ENCODE data around the gene MAST3.

The MAST3 gene

DNA sequence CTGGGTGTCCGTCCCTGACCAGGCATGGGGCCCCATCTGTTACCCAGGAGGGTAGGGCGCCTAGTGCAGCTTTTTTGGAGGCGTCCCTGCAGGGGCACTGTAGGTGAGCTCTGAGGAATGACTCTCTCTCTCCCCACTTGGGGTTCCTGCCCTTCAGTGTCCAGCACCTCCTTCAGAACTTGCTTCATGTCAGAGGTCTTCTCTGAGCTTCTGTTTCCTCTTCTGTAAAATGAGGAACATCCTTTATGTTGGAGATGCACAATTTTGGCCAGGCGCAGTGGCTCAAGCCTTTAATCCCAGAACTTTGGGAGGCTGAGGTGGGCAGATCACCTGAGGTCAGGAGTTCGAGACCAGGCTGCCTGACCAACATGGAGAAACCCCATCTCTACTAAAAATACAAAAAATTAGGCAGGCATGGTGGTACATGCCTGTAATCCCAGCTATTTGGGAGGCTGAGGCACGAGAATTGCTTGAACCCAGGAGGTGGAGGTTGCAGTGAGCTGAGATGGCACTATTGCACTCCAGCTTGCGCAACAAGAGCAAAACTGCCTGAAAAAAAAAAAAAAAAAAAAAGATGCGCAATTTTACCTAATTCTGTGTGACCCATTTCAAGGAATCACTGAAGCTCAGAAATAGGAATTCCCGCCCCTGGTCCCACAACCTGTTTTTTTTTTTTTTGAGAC, 40.2 kb downstream of the MAST3 start:
- H3K4me3 ChIP-seq (ENCODE audit: low read depth, low read length): no peak overlapping the region
- ChIA-PET CTCF (interaction anchor here (0.6 to 1.3 kb wide), 4 partner anchors 10 to 25 kb away, joined by 3 to 5 read pairs (median 4); partner anchors contain the start of gene PIK3R2), POLR2A (interaction anchor here (0.6 to 0.7 kb wide), 2 partner anchors 15 to 57 kb away, joined by 3 read pairs; no protein-coding TSS in a partner anchor)
- no peak for TF ChIP-seq ZNF792 (tag by site-specific recombination; IDR thresholded peaks at IDR 0.05)
- TF ChIP-seq, protein P1, sequence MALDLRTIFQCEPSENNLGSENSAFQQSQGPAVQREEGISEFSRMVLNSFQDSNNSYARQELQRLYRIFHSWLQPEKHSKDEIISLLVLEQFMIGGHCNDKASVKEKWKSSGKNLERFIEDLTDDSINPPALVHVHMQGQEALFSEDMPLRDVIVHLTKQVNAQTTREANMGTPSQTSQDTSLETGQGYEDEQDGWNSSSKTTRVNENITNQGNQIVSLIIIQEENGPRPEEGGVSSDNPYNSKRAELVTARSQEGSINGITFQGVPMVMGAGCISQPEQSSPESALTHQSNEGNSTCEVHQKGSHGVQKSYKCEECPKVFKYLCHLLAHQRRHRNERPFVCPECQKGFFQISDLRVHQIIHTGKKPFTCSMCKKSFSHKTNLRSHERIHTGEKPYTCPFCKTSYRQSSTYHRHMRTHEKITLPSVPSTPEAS (tag by site-specific recombination; IDR thresholded peaks at IDR 0.05): no peak
- TF ChIP-seq ZIC2 (tag by site-specific recombination; IDR thresholded peaks at IDR 0.05): no peak
- no peak for TF ChIP-seq ZNF416 (tag by site-specific recombination; IDR thresholded peaks at IDR 0.05)
- no peaks in the 10 kb centered on the region for H3K4me1 ChIP-seq (ENCODE audit: control insufficient read depth, insufficient read depth, low read length)
- H3K36me3 ChIP-seq (ENCODE audit: control insufficient read depth in 2 of 2, insufficient read depth in 1 of 2, low read length in 2 of 2): peaks cover 0 to 29% of the 10 kb centered on the region in 2 experiments; a peak in 2 of 3 replicates
- H3K27ac ChIP-seq (ENCODE audit: extremely low read depth, low read depth, low read length): no peak overlapping the region
- no peaks in the 10 kb centered on the region for H3K9me3 ChIP-seq (ENCODE audit: control insufficient read depth, insufficient read depth, low read depth, low read length)

DNA sequence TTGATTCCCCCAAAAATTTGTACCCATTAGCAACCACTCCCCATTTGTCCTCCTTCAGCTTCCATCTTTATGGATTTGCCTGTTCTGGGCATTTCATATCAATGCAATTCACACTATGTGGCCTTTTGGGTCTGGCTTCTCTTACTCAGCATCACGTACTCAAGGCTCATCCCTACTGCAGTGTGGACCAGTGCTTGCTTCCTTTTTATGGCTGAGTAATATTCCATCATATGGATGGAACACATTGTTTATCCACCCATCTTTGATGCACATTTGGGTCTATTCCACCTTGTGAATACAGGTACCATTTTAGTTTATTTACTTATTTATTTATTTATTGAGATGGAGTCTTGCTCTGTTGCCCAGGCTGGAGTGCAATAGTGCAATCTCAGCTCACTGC, 42.9 kb downstream of the MAST3 start:
- no peak for TF ChIP-seq ZNF792 (tag by site-specific recombination; IDR thresholded peaks at IDR 0.05)
- TF ChIP-seq ZNF146 (tag by site-specific recombination; IDR thresholded peaks at IDR 0.05): peak; percentile 88
- TF ChIP-seq, protein P2, sequence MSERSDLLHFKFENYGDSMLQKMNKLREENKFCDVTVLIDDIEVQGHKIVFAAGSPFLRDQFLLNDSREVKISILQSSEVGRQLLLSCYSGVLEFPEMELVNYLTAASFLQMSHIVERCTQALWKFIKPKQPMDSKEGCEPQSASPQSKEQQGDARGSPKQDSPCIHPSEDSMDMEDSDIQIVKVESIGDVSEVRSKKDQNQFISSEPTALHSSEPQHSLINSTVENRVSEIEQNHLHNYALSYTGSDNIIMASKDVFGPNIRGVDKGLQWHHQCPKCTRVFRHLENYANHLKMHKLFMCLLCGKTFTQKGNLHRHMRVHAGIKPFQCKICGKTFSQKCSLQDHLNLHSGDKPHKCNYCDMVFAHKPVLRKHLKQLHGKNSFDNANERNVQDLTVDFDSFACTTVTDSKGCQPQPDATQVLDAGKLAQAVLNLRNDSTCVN (tag by site-specific recombination; optimal IDR thresholded peaks at IDR 0.05): no peak
- H3K27ac ChIP-seq (ENCODE audit: extremely low read depth, low read depth, low read length): no peak overlapping the region

DNA sequence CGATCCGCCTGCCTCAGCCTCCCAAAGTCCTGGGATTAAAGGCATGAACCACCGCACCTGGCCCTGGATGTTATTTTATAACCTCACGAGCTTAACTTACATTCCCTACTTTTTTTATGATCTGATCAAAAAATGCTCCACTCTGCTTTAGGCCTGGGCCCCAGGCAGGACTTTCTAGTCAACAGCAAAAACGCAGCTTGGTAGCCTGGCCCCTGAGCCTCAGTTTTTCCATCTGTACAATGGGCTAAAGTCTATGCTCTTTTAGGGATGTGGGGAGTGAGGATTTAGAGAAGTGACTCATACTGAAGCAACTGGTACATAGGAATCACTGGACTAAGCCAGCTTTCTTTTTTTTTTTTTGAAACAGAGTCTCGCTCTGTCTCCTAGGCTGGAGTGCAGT, 43.5 kb downstream of the MAST3 start:
- ChIA-PET CTCF (interaction anchor here (0.9 to 1.0 kb wide), 2 partner anchors 28 to 83 kb away, joined by 3 read pairs; no protein-coding TSS in a partner anchor), POLR2A (no interaction called here)
- Histone ChIP-seq H3K36me3 (ENCODE audit: control insufficient read depth in 2 of 2, insufficient read depth in 1 of 2, low read length in 2 of 2) (peaks cover 0 to 44% of the 10 kb centered on the region in 2 experiments; a peak in 2 of 3 replicates), H3K9me3 (ENCODE audit: control insufficient read depth, insufficient read depth, low read depth, low read length) (no peaks in the 10 kb centered on the region), H3K27ac (ENCODE audit: extremely low read depth, low read depth, low read length) (no peak overlapping the region), H3K4me1 (ENCODE audit: control insufficient read depth, insufficient read depth, low read length) (no peaks in the 10 kb centered on the region), H3K4me3 (ENCODE audit: low read depth, low read length) (no peak overlapping the region)
- TF ChIP-seq, protein P3, sequence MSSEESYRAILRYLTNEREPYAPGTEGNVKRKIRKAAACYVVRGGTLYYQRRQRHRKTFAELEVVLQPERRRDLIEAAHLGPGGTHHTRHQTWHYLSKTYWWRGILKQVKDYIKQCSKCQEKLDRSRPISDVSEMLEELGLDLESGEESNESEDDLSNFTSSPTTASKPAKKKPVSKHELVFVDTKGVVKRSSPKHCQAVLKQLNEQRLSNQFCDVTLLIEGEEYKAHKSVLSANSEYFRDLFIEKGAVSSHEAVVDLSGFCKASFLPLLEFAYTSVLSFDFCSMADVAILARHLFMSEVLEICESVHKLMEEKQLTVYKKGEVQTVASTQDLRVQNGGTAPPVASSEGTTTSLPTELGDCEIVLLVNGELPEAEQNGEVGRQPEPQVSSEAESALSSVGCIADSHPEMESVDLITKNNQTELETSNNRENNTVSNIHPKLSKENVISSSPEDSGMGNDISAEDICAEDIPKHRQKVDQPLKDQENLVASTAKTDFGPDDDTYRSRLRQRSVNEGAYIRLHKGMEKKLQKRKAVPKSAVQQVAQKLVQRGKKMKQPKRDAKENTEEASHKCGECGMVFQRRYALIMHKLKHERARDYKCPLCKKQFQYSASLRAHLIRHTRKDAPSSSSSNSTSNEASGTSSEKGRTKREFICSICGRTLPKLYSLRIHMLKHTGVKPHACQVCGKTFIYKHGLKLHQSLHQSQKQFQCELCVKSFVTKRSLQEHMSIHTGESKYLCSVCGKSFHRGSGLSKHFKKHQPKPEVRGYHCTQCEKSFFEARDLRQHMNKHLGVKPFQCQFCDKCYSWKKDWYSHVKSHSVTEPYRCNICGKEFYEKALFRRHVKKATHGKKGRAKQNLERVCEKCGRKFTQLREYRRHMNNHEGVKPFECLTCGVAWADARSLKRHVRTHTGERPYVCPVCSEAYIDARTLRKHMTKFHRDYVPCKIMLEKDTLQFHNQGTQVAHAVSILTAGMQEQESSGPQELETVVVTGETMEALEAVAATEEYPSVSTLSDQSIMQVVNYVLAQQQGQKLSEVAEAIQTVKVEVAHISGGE (tag by site-specific recombination; conservative IDR thresholded peaks at IDR 0.05; ENCODE audit: low read depth): no peak
- TF ChIP-seq ZNF266 (tag by site-specific recombination; IDR thresholded peaks at IDR 0.05; ENCODE audit: low read depth) (no peak), ZNF626 (tag by site-specific recombination; IDR thresholded peaks at IDR 0.05) (no peak), ZNF610 (tag by site-specific recombination; IDR thresholded peaks at IDR 0.05; ENCODE audit: borderline replicate concordance) (no peak), BCL11B (tag by site-specific recombination; IDR thresholded peaks at IDR 0.05; ENCODE audit: low read depth) (no peak), ZNF473 (tag by site-specific recombination; IDR thresholded peaks at IDR 0.05) (no peak), ZFP3 (tag by site-specific recombination; IDR thresholded peaks at IDR 0.05; ENCODE audit: low read depth) (no peak), ZNF23 (tag by site-specific recombination; IDR thresholded peaks at IDR 0.05; ENCODE audit: borderline replicate concordance) (no peak), ZNF311 (tag by site-specific recombination; IDR thresholded peaks at IDR 0.05; ENCODE audit: borderline replicate concordance) (no peak)
- TF ChIP-seq, protein P4, sequence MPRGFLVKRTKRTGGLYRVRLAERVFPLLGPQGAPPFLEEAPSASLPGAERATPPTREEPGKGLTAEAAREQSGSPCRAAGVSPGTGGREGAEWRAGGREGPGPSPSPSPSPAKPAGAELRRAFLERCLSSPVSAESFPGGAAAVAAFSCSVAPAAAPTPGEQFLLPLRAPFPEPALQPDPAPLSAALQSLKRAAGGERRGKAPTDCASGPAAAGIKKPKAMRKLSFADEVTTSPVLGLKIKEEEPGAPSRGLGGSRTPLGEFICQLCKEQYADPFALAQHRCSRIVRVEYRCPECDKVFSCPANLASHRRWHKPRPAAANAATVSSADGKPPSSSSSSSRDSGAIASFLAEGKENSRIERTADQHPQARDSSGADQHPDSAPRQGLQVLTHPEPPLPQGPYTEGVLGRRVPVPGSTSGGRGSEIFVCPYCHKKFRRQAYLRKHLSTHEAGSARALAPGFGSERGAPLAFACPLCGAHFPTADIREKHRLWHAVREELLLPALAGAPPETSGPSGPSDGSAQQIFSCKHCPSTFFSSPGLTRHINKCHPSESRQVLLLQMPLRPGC (tag by site-specific recombination; IDR thresholded peaks at IDR 0.05): no peak
- TF ChIP-seq, protein P5, sequence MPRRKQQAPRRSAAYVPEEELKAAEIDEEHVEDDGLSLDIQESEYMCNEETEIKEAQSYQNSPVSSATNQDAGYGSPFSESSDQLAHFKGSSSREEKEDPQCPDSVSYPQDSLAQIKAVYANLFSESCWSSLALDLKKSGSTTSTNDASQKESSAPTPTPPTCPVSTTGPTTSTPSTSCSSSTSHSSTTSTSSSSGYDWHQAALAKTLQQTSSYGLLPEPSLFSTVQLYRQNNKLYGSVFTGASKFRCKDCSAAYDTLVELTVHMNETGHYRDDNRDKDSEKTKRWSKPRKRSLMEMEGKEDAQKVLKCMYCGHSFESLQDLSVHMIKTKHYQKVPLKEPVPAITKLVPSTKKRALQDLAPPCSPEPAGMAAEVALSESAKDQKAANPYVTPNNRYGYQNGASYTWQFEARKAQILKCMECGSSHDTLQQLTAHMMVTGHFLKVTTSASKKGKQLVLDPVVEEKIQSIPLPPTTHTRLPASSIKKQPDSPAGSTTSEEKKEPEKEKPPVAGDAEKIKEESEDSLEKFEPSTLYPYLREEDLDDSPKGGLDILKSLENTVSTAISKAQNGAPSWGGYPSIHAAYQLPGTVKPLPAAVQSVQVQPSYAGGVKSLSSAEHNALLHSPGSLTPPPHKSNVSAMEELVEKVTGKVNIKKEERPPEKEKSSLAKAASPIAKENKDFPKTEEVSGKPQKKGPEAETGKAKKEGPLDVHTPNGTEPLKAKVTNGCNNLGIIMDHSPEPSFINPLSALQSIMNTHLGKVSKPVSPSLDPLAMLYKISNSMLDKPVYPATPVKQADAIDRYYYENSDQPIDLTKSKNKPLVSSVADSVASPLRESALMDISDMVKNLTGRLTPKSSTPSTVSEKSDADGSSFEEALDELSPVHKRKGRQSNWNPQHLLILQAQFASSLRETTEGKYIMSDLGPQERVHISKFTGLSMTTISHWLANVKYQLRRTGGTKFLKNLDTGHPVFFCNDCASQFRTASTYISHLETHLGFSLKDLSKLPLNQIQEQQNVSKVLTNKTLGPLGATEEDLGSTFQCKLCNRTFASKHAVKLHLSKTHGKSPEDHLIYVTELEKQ (tag by site-specific recombination; IDR thresholded peaks at IDR 0.05; ENCODE audit: borderline replicate concordance): no peak

More for the DNA sequence above, 42.9 kb downstream of the MAST3 start:
- H3K4me1 ChIP-seq (ENCODE audit: control insufficient read depth, insufficient read depth, low read length): no peaks in the 10 kb centered on the region
- ChIA-PET CTCF (no interaction called here), POLR2A (no interaction called here)
- H3K4me3 ChIP-seq (ENCODE audit: low read depth, low read length): no peak overlapping the region
- no peaks in the 10 kb centered on the region for H3K9me3 ChIP-seq (ENCODE audit: control insufficient read depth, insufficient read depth, low read depth, low read length)
- peaks cover 0 to 42% of the 10 kb centered on the region in 2 experiments; a peak in 2 of 3 replicates for H3K36me3 ChIP-seq (ENCODE audit: control insufficient read depth in 2 of 2, insufficient read depth in 1 of 2, low read length in 2 of 2)

Measured in HEK293 (cell line).